OCI-LY7 (cell line): ENCODE results near the gene LPIN3. TPM values are rescaled to one million over a fixed set of nuclear protein-coding genes. Genes with fewer than 3 reads are reported as not detected.

Experiments used
- BruUV-seq: library from RNA; stranded (reverse); fragments of 400-500 nt; replicated peaks from 2 replicates; lab custom pipeline; 2021; lab: Mats Ljungman, UMichigan
- CTCF ChIA-PET: fragments of 300-600 bp; sonication (Branson Sonifier 250); formaldehyde crosslinking; loops from one replicate; lab custom pipeline; 2022; ENCODE audit warnings: antibody characterized with exemption; ENCODE audit not compliant: unreplicated experiment; lab: Charles Lee
- POLR2A ChIA-PET: fragments of 300-600 bp; sonication (Branson Sonifier 250); formaldehyde crosslinking; loops from one replicate; lab custom pipeline; 2022; ENCODE audit warnings: antibody characterized with exemption; lab: Charles Lee
- DNase-seq: peaks from one replicate; pipeline ENCODE4 v3.0.0-alpha.2; 2015; ENCODE audit warnings: low spot score
- H2AFZ ChIP-seq: fragments of 200-600 bp; sonication (generic), shearing (Covaris generic); 2 replicates; pipeline ENCODE4 v1.6.1; 2014; ENCODE audit warnings: mild to moderate bottlenecking, antibody characterized with exemption, low read length, moderate library complexity
- H3K27ac ChIP-seq: fragments of 200-600 bp; sonication (generic); 2 replicates; pipeline ENCODE4 v1.5.1; 2014; ENCODE audit warnings: mixed run types, low read depth, mild to moderate bottlenecking, moderate library complexity, low read length, inconsistent platforms; ENCODE audit not compliant: poor library complexity, severe bottlenecking
- H3K36me3 ChIP-seq: fragments of 200-600 bp; sonication (generic); 2 replicates; pipeline ENCODE4 v1.6.1; 2014; ENCODE audit warnings: mild to moderate bottlenecking, antibody characterized with exemption, low read length, moderate library complexity, mixed read lengths; ENCODE audit not compliant: insufficient read depth
- H3K4me1 ChIP-seq: fragments of 200-600 bp; sonication (generic); 2 replicates; pipeline ENCODE4 v1.5.1; 2014; ENCODE audit warnings: mild to moderate bottlenecking, low read length; ENCODE audit not compliant: insufficient read depth, poor library complexity, severe bottlenecking
- H3K4me2 ChIP-seq: fragments of 200-600 bp; sonication (generic); 2 replicates; pipeline ENCODE4 v1.6.1; 2014; ENCODE audit warnings: mild to moderate bottlenecking, low read length
- H3K4me3 ChIP-seq: fragments of 200-600 bp; sonication (generic); 2 replicates; pipeline ENCODE4 v1.5.1; 2014; ENCODE audit warnings: mild to moderate bottlenecking, low read depth, low read length; ENCODE audit not compliant: poor library complexity, severe bottlenecking
- H3K79me2 ChIP-seq: fragments of 200-600 bp; sonication (generic); 2 replicates; pipeline ENCODE4 v1.6.1; 2016; ENCODE audit warnings: low read depth, mild to moderate bottlenecking, low read length, moderate library complexity, mixed read lengths; ENCODE audit not compliant: insufficient read depth
- H3K9me2 ChIP-seq: fragments of 200-600 bp; sonication (generic); 2 replicates; pipeline ENCODE4 v1.6.1; 2016; ENCODE audit warnings: mild to moderate bottlenecking, low read length, mixed read lengths; ENCODE audit not compliant: insufficient read depth
- H3K9me3 ChIP-seq: fragments of 200-600 bp; sonication (generic); 2 replicates; pipeline ENCODE4 v1.6.1; 2014; ENCODE audit warnings: mild to moderate bottlenecking, mixed run types, low read length, mixed read lengths
- H4K20me1 ChIP-seq: fragments of 200-600 bp; sonication (generic); 2 replicates; pipeline ENCODE4 v1.6.1; 2014; ENCODE audit warnings: mild to moderate bottlenecking, antibody characterized with exemption, low read length, moderate library complexity, mixed read lengths; ENCODE audit not compliant: insufficient read depth
- CTCF ChIP-seq: fragments of 200-600 bp; sonication (generic); conservative IDR thresholded peaks from 2 replicates; pipeline ENCODE4 v1.5.1; 2014; ENCODE audit warnings: mild to moderate bottlenecking, antibody characterized with exemption, low read length, moderate library complexity, mixed read lengths
- EZH2phosphoT487 ChIP-seq: fragments of 200-600 bp; sonication (generic); IDR thresholded peaks from 2 replicates; pipeline ENCODE4 v1.6.1; 2018; ENCODE audit warnings: low read depth, borderline replicate concordance, mild to moderate bottlenecking, mixed run types, antibody characterized with exemption, low read length, moderate library complexity, mixed read lengths
- intact Hi-C: fragments of 100-400 bp; cut with micrococcal nuclease; formaldehyde crosslinking; loops from one replicate; pipeline ENCODE4 v1.10.0; 2022; ENCODE audit not compliant: unreplicated experiment
- total RNA-seq, 2 experiments: library from RNA; depleted of rRNA in 1 of 2; stranded (reverse); fragments of >200 nt in 1 of 2; shearing (Covaris generic) in 1 of 2; gene quantifications; 2 replicates each; pipeline ENCODE4 v1.2.3, GENCODE V29; 2014 to 2022

Gene LPIN3
- total RNA-seq, 2 experiments from 2014 or later, result 0.19 to 2.1 TPM

GRCh38 chr20:41327178-41327577 lies 13.4 kb upstream of the LPIN3 start:
- no peak for DNase-seq
- Histone ChIP-seq H3K36me3 (no peaks in the 10 kb centered on the region), H3K27ac (no peak overlapping the region), H3K4me3 (no peak overlapping the region), H3K4me1 (no peaks in the 10 kb centered on the region), H2AFZ (no peak overlapping the region), H3K9me2 (no peaks in the 10 kb centered on the region), H3K4me2 (no peak overlapping the region), H4K20me1 (no peaks in the 10 kb centered on the region), H3K9me3 (no peaks in the 10 kb centered on the region), H3K79me2 (no peaks in the 10 kb centered on the region)
- TF ChIP-seq EZH2phosphoT487, result no peak
- TF ChIP-seq CTCF, result no peak
- no TSS peak for BruUV-seq
- ChIA-PET POLR2A (interaction anchor here (0.7 to 1.1 kb wide), 2 partner anchors 10 to 157 kb away, joined by 3 to 4 read pairs; no protein-coding TSS in a partner anchor), CTCF (no interaction called here)
- intact Hi-C loops, result no loop called here

GRCh38 chr20:41329435-41330342 lies 10.9 kb upstream of the LPIN3 start:
- H3K79me2 ChIP-seq, result no peaks in the 10 kb centered on the region
- H3K4me2 ChIP-seq, result no peak overlapping the region
- no TSS peak for BruUV-seq
- no peaks in the 10 kb centered on the region for H4K20me1 ChIP-seq
- H2AFZ ChIP-seq, result peak overlapping the region; percentile 19; the same call in 1 of the 2 replicates
- no peaks in the 10 kb centered on the region for H3K9me2 ChIP-seq
- no peaks in the 10 kb centered on the region for H3K36me3 ChIP-seq
- H3K4me1 ChIP-seq, result no peaks in the 10 kb centered on the region
- POLR2A ChIA-PET, result interaction anchor here (0.8 kb wide), 1 partner anchor 11 kb away, joined by 3 read pairs; no protein-coding TSS in a partner anchor
- H3K27ac ChIP-seq, result no peak overlapping the region
- DNase-seq, result no peak
- TF ChIP-seq CTCF (no peak), EZH2phosphoT487 (no peak)
- no peak overlapping the region for H3K4me3 ChIP-seq
- H3K9me3 ChIP-seq, result no peaks in the 10 kb centered on the region
- CTCF ChIA-PET, result interaction anchor here (0.6 kb wide), 1 partner anchor 288 kb away, joined by 3 read pairs; no protein-coding TSS in a partner anchor
- intact Hi-C loops, result no loop called here

GRCh38 chr20:41330343-41330720 lies 10.3 kb upstream of the LPIN3 start:
- Histone ChIP-seq H3K4me1 (no peaks in the 10 kb centered on the region), H3K9me3 (no peaks in the 10 kb centered on the region), H2AFZ (no peak overlapping the region), H3K4me3 (no peak overlapping the region), H3K36me3 (no peaks in the 10 kb centered on the region), H3K79me2 (no peaks in the 10 kb centered on the region), H4K20me1 (no peaks in the 10 kb centered on the region), H3K9me2 (no peaks in the 10 kb centered on the region), H3K27ac (no peak overlapping the region), H3K4me2 (no peak overlapping the region)
- BruUV-seq, result no TSS peak
- DNase-seq, result no peak
- intact Hi-C loops, result no loop called here
- POLR2A ChIA-PET, result no interaction called here
- no peak for TF ChIP-seq EZH2phosphoT487
- TF ChIP-seq CTCF, result no peak
- CTCF ChIA-PET, result no interaction called here
